Mucosa of descending colon (tissue), 3 donors: ENCODE data around the gene ANKRD26. TPM values are rescaled to one million over a fixed set of nuclear protein-coding genes. Genes with fewer than 3 reads are reported as not detected.

Experiments used
- ATAC-seq: fragments of 200-7000 bp; cut with Tn5 transposase; one replicate; pipeline ENCODE4 v1.9.1; 2020; ENCODE audit warnings: mild to moderate bottlenecking, moderate library complexity
- DNase-seq, 3 donors: peaks; one replicate each; pipeline ENCODE4 v3.0.0-alpha.2; 2020
- H3K36me3 ChIP-seq: fragments of 200-600 bp; one replicate; pipeline ENCODE4 v1.8.0; 2021; ENCODE audit warnings: low read depth, mild to moderate bottlenecking
- H3K4me1 ChIP-seq: fragments of 200-600 bp; one replicate; pipeline ENCODE4 v1.8.0; 2021; ENCODE audit warnings: low read depth, mild to moderate bottlenecking
- H3K4me3 ChIP-seq: fragments of 200-600 bp; one replicate; pipeline ENCODE4 v1.8.0; 2021; ENCODE audit warnings: mild to moderate bottlenecking
- H3K9me3 ChIP-seq: fragments of 200-600 bp; one replicate; pipeline ENCODE4 v1.8.0; 2021; ENCODE audit warnings: mild to moderate bottlenecking
- CTCF ChIP-seq: fragments of 200-600 bp; IDR thresholded peaks from one replicate; pipeline ENCODE4 v1.8.0; 2022; ENCODE audit warnings: antibody characterized with exemption, mild to moderate bottlenecking
- intact Hi-C, 2 donors: fragments of 100-400 bp; cut with DNase I in 1 of 2; cut with micrococcal nuclease in 1 of 2; formaldehyde crosslinking; loops; one replicate each; pipeline versions ENCODE4 v1.11.0 to v1.11.1; 2022; cut with DNase I, micrococcal nuclease
- total RNA-seq, 3 donors: library from RNA; stranded (reverse); fragmentation: NEBNext Ultra II Directional in 2 of 3; extraction: Animal tissue kit (Norgen Biotek cat#: 25700) in 2 of 3; gene quantifications; one replicate each; pipeline versions ENCODE4 v1.2.1 to v1.2.4, GENCODE V29; 2021 to 2023
- donor health status: DM: no; HTN: no; CAD: no; lungs with moderate emphysema.
- donor health status: DM: no; HTN: no; CAD: no.
- donor health status: DM: no; HTN: yes; CAD: no.

Gene ANKRD26
- total RNA-seq, 3 donors from 2014 or later = 7.0 to 11.8 (median 10.8) TPM

- peaks cover 5% of the 10 kb centered on the region for H3K36me3 ChIP-seq
- H3K4me3 ChIP-seq = no peak overlapping the region
- peaks cover 9% of the 10 kb centered on the region for H3K4me1 ChIP-seq
- ATAC-seq (no peak), DNase-seq (no peak)
- no peak for TF ChIP-seq CTCF
- intact Hi-C loops = no loop called here
- H3K9me3 ChIP-seq = no peaks in the 10 kb centered on the region
Measured at GRCh38 chr10:27134371-27134770, 34.1 kb upstream of the ANKRD26 start.

- ATAC-seq (no peak), DNase-seq (no peak)
- Histone ChIP-seq H3K4me3 (no peak overlapping the region), H3K36me3 (peaks cover 5% of the 10 kb centered on the region), H3K4me1 (no peaks in the 10 kb centered on the region), H3K9me3 (no peaks in the 10 kb centered on the region)
- TF ChIP-seq CTCF = no peak
- intact Hi-C loops = no loop called here
Measured at GRCh38 chr10:27108165-27108564, 7.9 kb upstream of the ANKRD26 start.

GRCh38 chr10:27104919-27105318 lies 4.6 kb upstream of the ANKRD26 start:
- Histone ChIP-seq H3K9me3 (no peaks in the 10 kb centered on the region), H3K4me3 (no peak overlapping the region), H3K36me3 (no peaks in the 10 kb centered on the region), H3K4me1 (no peaks in the 10 kb centered on the region)
- ATAC-seq = no peak
- TF ChIP-seq CTCF = no peak
- no peak for DNase-seq
- intact Hi-C loops = no loop called here

- intact Hi-C loops = no loop called here
- no peak for DNase-seq
Measured at GRCh38 chr10:27100813-27101347, 586 bp upstream of the ANKRD26 start.

GRCh38 chr10:27099448-27099847 lies 846 bp downstream of the ANKRD26 start:
- Histone ChIP-seq H3K9me3 (no peaks in the 10 kb centered on the region), H3K36me3 (no peaks in the 10 kb centered on the region), H3K4me1 (peaks cover 3% of the 10 kb centered on the region), H3K4me3 (peak overlapping the region; percentile 33)
- TF ChIP-seq CTCF = no peak
- intact Hi-C loops = no loop called here
- no peak for DNase-seq
- ATAC-seq = no peak

More at GRCh38 chr10:27100813-27101347, 586 bp upstream of the ANKRD26 start:
- Histone ChIP-seq H3K9me3 (no peaks in the 10 kb centered on the region), H3K4me1 (peaks cover 3% of the 10 kb centered on the region), H3K4me3 (peak overlapping the region; percentile 33), H3K36me3 (no peaks in the 10 kb centered on the region)
- TF ChIP-seq CTCF = no peak
- peak; percentile 20 for ATAC-seq
